DMS114 treated with DMSO at 0.1 percent for 48 hours (cell line): ENCODE measurements around the gene CHST8.
"Not testable (repeated sequence)": the region's sequence is repeated elsewhere in the genome, so short reads cannot be mapped to it uniquely, and the experiment has no call there.

Experiments used
- DNase-seq: peaks from one replicate; lab custom pipeline; 2025; ENCODE audit not compliant: unreplicated experiment; lab: John Stamatoyannopoulos, UW

Gene CHST8

GRCh38 chr19:33688171-33688992, 66.6 kb downstream of the CHST8 start:
- no peak for DNase-seq

GRCh38 chr19:33689138-33689746, 67.5 kb downstream of the CHST8 start:
- no peak for DNase-seq

GRCh38 chr19:33689868-33690267, 68.1 kb downstream of the CHST8 start:
- no peak for DNase-seq

GRCh38 chr19:33690378-33691029, 68.8 kb downstream of the CHST8 start:
- DNase-seq = no peak

GRCh38 chr19:33691030-33691427, 69.3 kb downstream of the CHST8 start:
- no peak for DNase-seq

DNA sequence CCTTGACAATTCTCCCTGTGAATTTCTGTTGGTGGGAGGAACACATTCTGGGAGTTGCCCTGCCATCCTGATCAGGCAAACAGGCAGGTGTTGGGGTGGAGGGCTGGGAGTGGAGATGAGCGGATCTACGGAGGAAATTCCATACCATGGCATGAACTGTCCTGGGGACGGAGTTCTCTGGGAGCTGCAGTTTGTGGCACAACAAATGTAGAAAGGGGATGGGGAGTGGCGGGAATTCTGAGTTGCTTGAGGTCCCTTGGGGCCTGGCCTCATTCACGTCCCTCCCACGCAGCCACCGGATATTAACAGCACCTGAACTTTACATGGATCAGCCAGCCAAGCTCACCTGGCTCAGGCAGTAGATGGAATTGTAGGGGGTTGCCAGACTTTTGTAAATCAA, 70.0 kb downstream of the CHST8 start:
- DNase-seq = no peak

DNA sequence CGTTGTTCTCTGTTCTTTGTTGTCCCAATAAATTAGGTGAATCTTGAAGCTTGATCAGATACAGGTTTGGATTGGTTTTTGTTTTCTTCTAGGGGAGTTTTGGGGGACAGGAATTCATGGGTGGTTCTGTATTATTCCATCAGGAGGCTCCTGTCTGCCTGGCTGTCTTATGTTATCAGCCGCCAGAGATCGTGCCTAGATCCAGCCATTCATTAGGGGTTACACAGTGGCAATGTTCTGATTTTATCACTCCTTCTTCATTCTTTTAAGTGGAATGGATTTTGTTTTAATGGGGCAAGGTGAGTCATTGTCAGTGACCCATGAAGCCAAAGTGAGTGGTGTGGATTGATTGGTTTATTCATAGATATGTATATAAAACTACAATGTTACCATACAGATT, 71.9 kb downstream of the CHST8 start:
- no peak for DNase-seq

DNA sequence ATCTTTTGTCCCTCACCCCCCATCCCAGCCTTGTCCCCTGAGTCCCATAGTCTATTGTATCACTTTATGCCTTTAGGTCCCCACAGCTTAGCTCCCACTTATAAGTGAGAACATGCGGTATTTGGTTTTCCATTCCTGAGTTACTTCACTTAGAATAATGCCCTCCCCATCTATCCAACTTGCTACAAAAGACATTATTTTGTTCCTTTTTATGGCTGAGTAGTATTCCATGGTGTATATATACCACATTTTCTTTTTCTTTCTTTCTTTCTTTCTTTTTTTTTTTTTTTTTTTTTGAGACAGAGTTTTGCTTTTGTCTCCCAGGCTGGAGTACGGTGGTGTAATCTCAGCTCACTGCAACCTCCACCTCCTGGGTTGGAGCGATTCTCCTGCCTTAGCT, 73.8 kb downstream of the CHST8 start:
- not testable (repeated sequence) for DNase-seq

GRCh38 chr19:33697766-33698165, 76.0 kb downstream of the CHST8 start:
- no peak for DNase-seq

DNA sequence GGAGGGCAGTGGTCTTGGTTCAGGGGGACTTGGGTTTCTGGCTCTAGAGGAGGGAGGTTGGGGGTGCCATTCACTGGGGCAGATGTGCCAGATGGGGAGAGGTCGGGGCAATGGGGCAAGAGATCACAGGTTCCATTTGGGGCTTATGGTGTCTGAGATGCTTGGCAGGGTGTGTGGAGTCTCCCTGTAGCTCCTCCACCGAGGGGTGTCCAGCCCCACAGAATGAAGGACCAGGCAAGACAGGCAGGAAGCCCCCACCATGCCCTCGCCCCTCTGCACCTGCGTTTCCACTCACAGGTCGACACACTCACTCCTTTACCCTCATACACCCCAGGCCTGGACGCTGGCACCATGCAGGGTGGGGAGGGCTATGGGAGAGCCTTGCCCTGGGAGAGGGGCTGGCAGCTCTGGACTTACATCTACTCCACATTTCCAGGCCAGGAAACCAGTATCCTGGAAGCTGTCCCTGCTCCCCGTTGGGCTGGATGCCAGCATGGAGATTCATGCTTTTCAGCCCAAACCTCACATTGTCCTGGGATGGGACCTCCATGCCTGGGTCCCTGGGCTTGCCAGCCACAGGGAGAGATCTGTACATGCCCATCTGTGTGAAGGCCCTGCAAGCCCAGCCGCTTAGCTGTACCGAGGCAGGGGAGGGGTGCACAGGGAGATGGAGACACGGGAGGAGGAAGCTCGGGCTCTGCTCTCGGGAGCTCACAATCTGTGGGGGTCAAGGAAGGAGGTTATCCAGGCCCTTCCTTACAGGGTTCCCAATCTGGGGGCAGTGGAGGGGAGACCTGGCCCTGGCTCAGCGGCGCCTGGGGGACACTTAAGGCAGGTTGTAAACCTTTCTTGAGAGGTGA, 77.1 kb downstream of the CHST8 start:
- DNase-seq = no peak

GRCh38 chr19:33699754-33700407, 78.1 kb downstream of the CHST8 start:
- DNase-seq = no peak

DNA sequence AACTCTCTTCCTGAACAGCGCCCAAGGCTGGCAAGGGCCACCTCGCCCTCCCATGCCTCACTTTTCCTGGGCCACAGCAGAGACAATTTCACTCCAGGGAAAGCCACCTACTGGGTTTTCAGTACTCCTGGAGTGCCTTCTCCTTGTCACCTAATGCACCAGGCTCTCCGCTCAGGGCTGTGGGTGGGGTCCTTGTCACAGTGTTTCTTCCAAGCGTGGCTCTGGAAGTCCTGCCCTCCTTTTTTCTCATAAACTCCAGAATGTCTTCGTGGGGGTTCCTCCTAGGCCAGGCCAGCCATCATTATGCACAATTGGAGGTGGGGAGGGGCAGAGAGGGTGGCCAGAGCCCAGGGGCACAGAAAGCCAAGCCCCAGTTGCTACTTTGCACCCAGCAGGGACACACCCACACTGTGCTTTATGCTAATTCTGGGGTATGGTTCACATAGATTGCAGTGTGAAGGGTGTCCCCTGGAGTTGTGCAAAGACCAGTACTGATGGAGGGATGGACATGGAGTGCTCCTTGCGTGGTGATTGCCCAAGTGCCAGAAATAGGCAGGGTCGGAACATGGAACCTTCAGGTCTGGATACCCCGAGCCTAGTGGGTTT, 78.8 kb downstream of the CHST8 start:
- no peak for DNase-seq

GRCh38 chr19:33701565-33701964, 79.8 kb downstream of the CHST8 start:
- DNase-seq = no peak

GRCh38 chr19:33702606-33703437, 81.1 kb downstream of the CHST8 start:
- DNase-seq = no peak

DNA sequence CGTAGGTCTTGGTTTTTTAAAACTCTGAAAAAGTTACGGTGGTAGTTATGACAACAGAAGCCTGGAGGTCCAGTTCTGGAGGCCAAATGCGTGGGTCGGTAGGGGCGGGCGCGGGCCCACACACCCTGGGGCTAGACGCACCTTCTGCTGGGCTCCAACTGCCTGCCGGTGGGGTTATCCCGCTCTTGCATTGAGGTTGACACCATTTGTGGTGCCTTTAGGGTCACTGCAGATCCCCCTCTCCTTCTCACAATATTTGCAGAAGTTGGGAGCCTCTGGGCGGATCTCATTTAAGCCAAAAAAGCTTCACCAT, 81.6 kb downstream of the CHST8 start:
- DNase-seq = no peak

DNA sequence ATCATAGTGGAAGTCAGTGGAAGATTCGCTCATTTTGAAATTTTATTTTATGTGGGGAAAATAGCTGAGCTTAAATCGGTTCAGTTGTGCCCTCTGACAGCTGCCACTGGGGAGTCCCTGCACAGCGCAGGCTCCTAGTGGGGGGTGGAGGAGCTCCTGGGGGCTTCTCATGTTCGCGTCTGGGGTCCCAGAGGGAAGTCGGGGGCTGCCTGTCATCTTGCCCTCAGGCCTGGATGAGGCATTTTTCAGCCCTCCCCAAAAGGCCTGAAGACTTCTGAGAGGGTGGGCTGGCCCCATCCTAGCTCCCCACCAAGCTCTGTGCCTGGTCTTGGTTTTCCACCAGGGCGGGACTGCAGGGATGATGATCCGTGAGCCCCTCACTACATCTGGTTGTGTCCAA, 82.1 kb downstream of the CHST8 start:
- no peak for DNase-seq

DNA sequence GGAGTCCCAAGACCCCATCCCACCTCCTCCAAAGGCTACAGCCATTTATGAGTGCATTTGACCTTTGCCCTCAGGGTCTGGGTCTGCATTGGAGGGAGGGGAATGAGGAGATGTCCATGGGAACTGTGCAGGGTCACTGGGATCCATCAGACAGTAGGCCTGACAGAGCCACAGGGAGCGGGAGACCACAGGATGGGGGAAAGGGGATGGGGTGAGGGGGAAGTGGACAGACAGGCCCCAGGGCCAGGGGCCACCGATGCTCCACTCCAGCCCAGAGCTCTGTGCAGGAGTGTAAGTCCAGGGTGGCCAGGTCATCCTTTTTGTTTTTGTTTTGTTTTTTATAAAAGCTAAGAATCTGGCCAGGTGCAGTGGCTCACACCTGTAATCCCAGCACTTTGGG, 82.5 kb downstream of the CHST8 start:
- no peak for DNase-seq

- no peak for DNase-seq
Observed at GRCh38 chr19:33705090-33705847, 83.5 kb downstream of the CHST8 start.

GRCh38 chr19:33705860-33706259, 84.1 kb downstream of the CHST8 start:
- DNase-seq = no peak
